Measurements from ENCODE around the gene CHD9NB. TPM values are rescaled to one million over a fixed set of nuclear protein-coding genes. Genes with fewer than 3 reads are reported as not detected.

The CHD9NB gene
- total RNA-seq, 4 donors from 2014 or later, result 0.19 to 1.2 (median 0.42) TPM

Other genes starting within 250 kb of the CHD9NB start
- 10 to 100 TPM; 45.2 to 64.0 (median 49.5) TPM for gene CHD9, start 2.1 kb upstream of the CHD9NB start, total RNA-seq

All from esophagus muscularis mucosa (tissue), 4 donors.